ENCODE measurements around the gene SYT13. TPM values are rescaled to one million over a fixed set of nuclear protein-coding genes. Genes with fewer than 3 reads are reported as not detected.

The SYT13 gene
- total RNA-seq, 1 donor, result not detected

- no peak overlapping the region for H3K4me3 ChIP-seq (ENCODE audit: low read depth, low read length)
- TF ChIP-seq CTCF (IDR thresholded peaks at IDR 0.05; ENCODE audit: insufficient read depth, low read length), result no peak
- no peak for DNase-seq (ENCODE audit: low read depth)
Measured at GRCh38 chr11:45313171-45313865, 27.2 kb upstream of the SYT13 start.

GRCh38 chr11:45305874-45306623 lies 19.9 kb upstream of the SYT13 start:
- no peak for DNase-seq (ENCODE audit: low read depth)
- TF ChIP-seq CTCF (IDR thresholded peaks at IDR 0.05; ENCODE audit: insufficient read depth, low read length), result no peak

GRCh38 chr11:45304992-45305335 lies 18.8 kb upstream of the SYT13 start:
- no peak for TF ChIP-seq CTCF (IDR thresholded peaks at IDR 0.05; ENCODE audit: insufficient read depth, low read length)
- H3K4me3 ChIP-seq (ENCODE audit: low read depth, low read length), result no peak overlapping the region
- no peak for DNase-seq (ENCODE audit: low read depth)

More at GRCh38 chr11:45305874-45306623, 19.9 kb upstream of the SYT13 start:
- H3K4me3 ChIP-seq (ENCODE audit: low read depth, low read length), result no peak overlapping the region

- no peak overlapping the region for H3K4me3 ChIP-seq (ENCODE audit: low read depth, low read length)
- DNase-seq (ENCODE audit: low read depth), result no peak
- TF ChIP-seq CTCF (IDR thresholded peaks at IDR 0.05; ENCODE audit: insufficient read depth, low read length), result no peak
Measured at GRCh38 chr11:45304111-45304991, 18.2 kb upstream of the SYT13 start.

- DNase-seq (ENCODE audit: low read depth), result no peak
- no peak overlapping the region for H3K4me3 ChIP-seq (ENCODE audit: low read depth, low read length)
- no peak for TF ChIP-seq CTCF (IDR thresholded peaks at IDR 0.05; ENCODE audit: insufficient read depth, low read length)
Measured at GRCh38 chr11:45303316-45303715, 17.2 kb upstream of the SYT13 start.

GRCh38 chr11:45301537-45302246 lies 15.6 kb upstream of the SYT13 start:
- no peak for TF ChIP-seq CTCF (IDR thresholded peaks at IDR 0.05; ENCODE audit: insufficient read depth, low read length)
- no peak for DNase-seq (ENCODE audit: low read depth)
- H3K4me3 ChIP-seq (ENCODE audit: low read depth, low read length), result no peak overlapping the region

Measured in fibroblast of the aortic adventitia (primary cell).